Measurements from ENCODE around the gene DPM3.

DNA sequence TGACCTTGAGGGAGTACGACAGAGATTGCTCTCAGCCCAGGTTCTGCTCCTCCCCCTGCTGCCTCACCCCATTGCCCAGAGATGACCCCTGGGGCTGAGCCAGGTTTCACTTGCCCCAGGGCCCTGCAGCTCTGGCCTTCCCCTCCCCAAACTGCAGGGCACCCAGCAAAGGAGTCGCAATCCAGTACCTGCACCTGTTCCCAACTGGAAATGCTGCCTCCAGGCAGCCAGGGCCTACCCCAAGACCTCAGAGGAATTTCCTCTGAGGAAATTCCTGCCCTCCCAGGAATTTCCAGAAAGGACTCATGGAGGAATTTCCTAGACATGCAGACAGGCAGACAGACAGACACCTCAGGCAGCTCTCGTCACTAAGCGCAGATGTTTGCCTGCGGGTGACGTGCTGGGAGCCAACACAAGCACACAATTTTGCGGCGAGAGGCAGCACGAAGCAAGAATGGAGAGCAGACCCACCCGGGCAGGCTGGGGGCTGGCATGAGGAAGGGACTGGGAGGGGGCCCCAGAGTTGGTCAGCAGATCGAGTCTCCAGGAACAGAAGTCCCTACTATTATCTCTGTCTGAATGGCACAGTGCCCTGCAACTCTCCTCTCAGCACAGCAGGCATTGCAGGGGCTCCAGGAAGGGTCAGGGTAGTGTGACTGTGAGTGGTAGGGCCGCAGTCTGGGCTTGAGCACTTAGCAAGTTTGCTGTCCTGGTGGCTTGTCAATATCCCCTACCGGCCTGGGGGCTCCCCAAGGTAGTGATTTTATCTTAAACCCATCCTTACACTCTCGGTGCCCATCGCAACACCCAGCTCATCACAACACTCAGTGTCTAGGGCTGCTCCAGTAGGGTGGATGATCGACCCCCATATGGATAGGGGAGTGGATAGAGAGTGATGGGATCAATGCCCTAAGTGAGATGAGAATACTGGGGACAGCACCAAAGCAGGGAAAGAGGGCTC is 15.5 kb downstream of the DPM3 start:
- TF ChIP-seq, protein P1, sequence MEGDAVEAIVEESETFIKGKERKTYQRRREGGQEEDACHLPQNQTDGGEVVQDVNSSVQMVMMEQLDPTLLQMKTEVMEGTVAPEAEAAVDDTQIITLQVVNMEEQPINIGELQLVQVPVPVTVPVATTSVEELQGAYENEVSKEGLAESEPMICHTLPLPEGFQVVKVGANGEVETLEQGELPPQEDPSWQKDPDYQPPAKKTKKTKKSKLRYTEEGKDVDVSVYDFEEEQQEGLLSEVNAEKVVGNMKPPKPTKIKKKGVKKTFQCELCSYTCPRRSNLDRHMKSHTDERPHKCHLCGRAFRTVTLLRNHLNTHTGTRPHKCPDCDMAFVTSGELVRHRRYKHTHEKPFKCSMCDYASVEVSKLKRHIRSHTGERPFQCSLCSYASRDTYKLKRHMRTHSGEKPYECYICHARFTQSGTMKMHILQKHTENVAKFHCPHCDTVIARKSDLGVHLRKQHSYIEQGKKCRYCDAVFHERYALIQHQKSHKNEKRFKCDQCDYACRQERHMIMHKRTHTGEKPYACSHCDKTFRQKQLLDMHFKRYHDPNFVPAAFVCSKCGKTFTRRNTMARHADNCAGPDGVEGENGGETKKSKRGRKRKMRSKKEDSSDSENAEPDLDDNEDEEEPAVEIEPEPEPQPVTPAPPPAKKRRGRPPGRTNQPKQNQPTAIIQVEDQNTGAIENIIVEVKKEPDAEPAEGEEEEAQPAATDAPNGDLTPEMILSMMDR (IDR thresholded peaks at IDR 0.05; ENCODE audit: low read depth, low read length), result no peak
- TF ChIP-seq, protein P2, sequence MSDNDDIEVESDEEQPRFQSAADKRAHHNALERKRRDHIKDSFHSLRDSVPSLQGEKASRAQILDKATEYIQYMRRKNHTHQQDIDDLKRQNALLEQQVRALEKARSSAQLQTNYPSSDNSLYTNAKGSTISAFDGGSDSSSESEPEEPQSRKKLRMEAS (IDR thresholded peaks at IDR 0.05; ENCODE audit: low read depth, low read length), result no peak
- TF ChIP-seq POLR2A (IDR thresholded peaks at IDR 0.05; ENCODE audit: extremely low read depth, insufficient read length) (no peak), MYC (IDR thresholded peaks at IDR 0.05; ENCODE audit: low read depth, low read length) (no peak)
